HEK293 (cell line): ENCODE results near the gene CKAP2L.

Source experiments
- KLF1 ChIP-seq: fragments of 450-650 bp; formaldehyde crosslinking; IDR thresholded peaks from 2 replicates; pipeline ENCODE4 v1.5.1; 2016; ENCODE audit warnings: missing biosample characterization, missing genetic modification characterization
- KLF9 ChIP-seq: fragments of 450-650 bp; formaldehyde crosslinking; IDR thresholded peaks from 2 replicates; pipeline ENCODE4 v1.5.1; 2016; ENCODE audit warnings: missing biosample characterization, missing genetic modification characterization, low read depth
- REPIN1 ChIP-seq: fragments of 450-650 bp; formaldehyde crosslinking; IDR thresholded peaks from 2 replicates; pipeline ENCODE4 v1.5.1; 2017; ENCODE audit warnings: missing biosample characterization, missing genetic modification characterization, low read depth
- YY1 ChIP-seq: fragments of 450-650 bp; formaldehyde crosslinking; IDR thresholded peaks from 2 replicates; pipeline ENCODE4 v1.5.1; 2018; ENCODE audit warnings: missing biosample characterization, missing genetic modification characterization
- ZBTB21 ChIP-seq: fragments of 450-650 bp; formaldehyde crosslinking; IDR thresholded peaks from 2 replicates; pipeline ENCODE4 v1.5.1; 2017; ENCODE audit warnings: missing biosample characterization, missing genetic modification characterization
- ZNF600 ChIP-seq: fragments of 450-650 bp; formaldehyde crosslinking; IDR thresholded peaks from 2 replicates; pipeline ENCODE4 v1.5.1; 2016; ENCODE audit warnings: missing biosample characterization, missing genetic modification characterization
- ZNF624 ChIP-seq: fragments of 450-650 bp; formaldehyde crosslinking; IDR thresholded peaks from 2 replicates; pipeline ENCODE4 v1.5.1; 2017; ENCODE audit warnings: missing biosample characterization, missing genetic modification characterization
- ZNF639 ChIP-seq: fragments of 450-650 bp; formaldehyde crosslinking; IDR thresholded peaks from 2 replicates; pipeline ENCODE4 v1.5.1; 2016; ENCODE audit warnings: missing biosample characterization, missing genetic modification characterization
- ZNF791 ChIP-seq: fragments of 450-650 bp; formaldehyde crosslinking; IDR thresholded peaks from 2 replicates; pipeline ENCODE4 v1.5.1; 2016; ENCODE audit warnings: missing biosample characterization, missing genetic modification characterization
- ZNF830 ChIP-seq: fragments of 450-650 bp; IDR thresholded peaks from 2 replicates; pipeline ENCODE4 v1.5.0; 2018; ENCODE audit warnings: missing biosample characterization, missing genetic modification characterization, low read depth, mild to moderate bottlenecking, moderate library complexity
- TF ChIP-seq, protein P1 (sequence below): fragments of 450-650 bp; formaldehyde crosslinking; IDR thresholded peaks from 2 replicates; pipeline ENCODE4 v1.5.1; 2016; ENCODE audit warnings: missing biosample characterization, missing genetic modification characterization
- TF ChIP-seq, protein P2 (sequence below): fragments of 450-650 bp; formaldehyde crosslinking; IDR thresholded peaks from 2 replicates; pipeline ENCODE4 v1.5.1; 2016; ENCODE audit warnings: missing biosample characterization, missing genetic modification characterization, borderline replicate concordance

- no peak for TF ChIP-seq ZBTB21
- TF ChIP-seq ZNF639 (tag by site-specific recombination): no peak
- TF ChIP-seq, protein P1, sequence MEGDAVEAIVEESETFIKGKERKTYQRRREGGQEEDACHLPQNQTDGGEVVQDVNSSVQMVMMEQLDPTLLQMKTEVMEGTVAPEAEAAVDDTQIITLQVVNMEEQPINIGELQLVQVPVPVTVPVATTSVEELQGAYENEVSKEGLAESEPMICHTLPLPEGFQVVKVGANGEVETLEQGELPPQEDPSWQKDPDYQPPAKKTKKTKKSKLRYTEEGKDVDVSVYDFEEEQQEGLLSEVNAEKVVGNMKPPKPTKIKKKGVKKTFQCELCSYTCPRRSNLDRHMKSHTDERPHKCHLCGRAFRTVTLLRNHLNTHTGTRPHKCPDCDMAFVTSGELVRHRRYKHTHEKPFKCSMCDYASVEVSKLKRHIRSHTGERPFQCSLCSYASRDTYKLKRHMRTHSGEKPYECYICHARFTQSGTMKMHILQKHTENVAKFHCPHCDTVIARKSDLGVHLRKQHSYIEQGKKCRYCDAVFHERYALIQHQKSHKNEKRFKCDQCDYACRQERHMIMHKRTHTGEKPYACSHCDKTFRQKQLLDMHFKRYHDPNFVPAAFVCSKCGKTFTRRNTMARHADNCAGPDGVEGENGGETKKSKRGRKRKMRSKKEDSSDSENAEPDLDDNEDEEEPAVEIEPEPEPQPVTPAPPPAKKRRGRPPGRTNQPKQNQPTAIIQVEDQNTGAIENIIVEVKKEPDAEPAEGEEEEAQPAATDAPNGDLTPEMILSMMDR (tag by site-specific recombination): no peak
- no peak for TF ChIP-seq ZNF791 (tag by site-specific recombination)
- no peak for TF ChIP-seq YY1 (tag by site-specific recombination)
- no peak for TF ChIP-seq ZNF830 (tag by site-specific recombination)
- no peak for TF ChIP-seq REPIN1 (tag by site-specific recombination)
- no peak for TF ChIP-seq KLF1 (tag by site-specific recombination)
- TF ChIP-seq ZNF624 (tag by site-specific recombination): no peak
- TF ChIP-seq ZNF600 (tag by site-specific recombination): no peak
- TF ChIP-seq, protein P2, sequence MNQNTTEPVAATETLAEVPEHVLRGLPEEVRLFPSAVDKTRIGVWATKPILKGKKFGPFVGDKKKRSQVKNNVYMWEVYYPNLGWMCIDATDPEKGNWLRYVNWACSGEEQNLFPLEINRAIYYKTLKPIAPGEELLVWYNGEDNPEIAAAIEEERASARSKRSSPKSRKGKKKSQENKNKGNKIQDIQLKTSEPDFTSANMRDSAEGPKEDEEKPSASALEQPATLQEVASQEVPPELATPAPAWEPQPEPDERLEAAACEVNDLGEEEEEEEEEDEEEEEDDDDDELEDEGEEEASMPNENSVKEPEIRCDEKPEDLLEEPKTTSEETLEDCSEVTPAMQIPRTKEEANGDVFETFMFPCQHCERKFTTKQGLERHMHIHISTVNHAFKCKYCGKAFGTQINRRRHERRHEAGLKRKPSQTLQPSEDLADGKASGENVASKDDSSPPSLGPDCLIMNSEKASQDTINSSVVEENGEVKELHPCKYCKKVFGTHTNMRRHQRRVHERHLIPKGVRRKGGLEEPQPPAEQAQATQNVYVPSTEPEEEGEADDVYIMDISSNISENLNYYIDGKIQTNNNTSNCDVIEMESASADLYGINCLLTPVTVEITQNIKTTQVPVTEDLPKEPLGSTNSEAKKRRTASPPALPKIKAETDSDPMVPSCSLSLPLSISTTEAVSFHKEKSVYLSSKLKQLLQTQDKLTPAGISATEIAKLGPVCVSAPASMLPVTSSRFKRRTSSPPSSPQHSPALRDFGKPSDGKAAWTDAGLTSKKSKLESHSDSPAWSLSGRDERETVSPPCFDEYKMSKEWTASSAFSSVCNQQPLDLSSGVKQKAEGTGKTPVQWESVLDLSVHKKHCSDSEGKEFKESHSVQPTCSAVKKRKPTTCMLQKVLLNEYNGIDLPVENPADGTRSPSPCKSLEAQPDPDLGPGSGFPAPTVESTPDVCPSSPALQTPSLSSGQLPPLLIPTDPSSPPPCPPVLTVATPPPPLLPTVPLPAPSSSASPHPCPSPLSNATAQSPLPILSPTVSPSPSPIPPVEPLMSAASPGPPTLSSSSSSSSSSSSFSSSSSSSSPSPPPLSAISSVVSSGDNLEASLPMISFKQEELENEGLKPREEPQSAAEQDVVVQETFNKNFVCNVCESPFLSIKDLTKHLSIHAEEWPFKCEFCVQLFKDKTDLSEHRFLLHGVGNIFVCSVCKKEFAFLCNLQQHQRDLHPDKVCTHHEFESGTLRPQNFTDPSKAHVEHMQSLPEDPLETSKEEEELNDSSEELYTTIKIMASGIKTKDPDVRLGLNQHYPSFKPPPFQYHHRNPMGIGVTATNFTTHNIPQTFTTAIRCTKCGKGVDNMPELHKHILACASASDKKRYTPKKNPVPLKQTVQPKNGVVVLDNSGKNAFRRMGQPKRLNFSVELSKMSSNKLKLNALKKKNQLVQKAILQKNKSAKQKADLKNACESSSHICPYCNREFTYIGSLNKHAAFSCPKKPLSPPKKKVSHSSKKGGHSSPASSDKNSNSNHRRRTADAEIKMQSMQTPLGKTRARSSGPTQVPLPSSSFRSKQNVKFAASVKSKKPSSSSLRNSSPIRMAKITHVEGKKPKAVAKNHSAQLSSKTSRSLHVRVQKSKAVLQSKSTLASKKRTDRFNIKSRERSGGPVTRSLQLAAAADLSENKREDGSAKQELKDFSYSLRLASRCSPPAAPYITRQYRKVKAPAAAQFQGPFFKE (tag by site-specific recombination): no peak
- no peak for TF ChIP-seq KLF9 (tag by site-specific recombination)
Measured at GRCh38 chr2:112706170-112706664, 58.2 kb downstream of the CKAP2L start.
